Esophagus muscularis mucosa (tissue), 3 donors: ENCODE measurements around the gene PRR14.

Experiments
- CTCF ChIP-seq, 3 experiments: fragments of 200-600 bp in 2 of 3; fragments of 450-650 bp in 1 of 3; sonication (generic) in 2 of 3; IDR thresholded peaks; one replicate each; pipeline ENCODE4 v1.5.1; 2017 to 2019; ENCODE audit warnings: antibody characterized with exemption in 3 of 3, mild to moderate bottlenecking in 2 of 3, moderate library complexity in 1 of 3
- POLR2A ChIP-seq: fragments of 450-650 bp; IDR thresholded peaks from one replicate; pipeline ENCODE4 v1.6.1; 2017; ENCODE audit warnings: antibody characterized with exemption, moderate library complexity, mild to moderate bottlenecking, low read depth
- POLR2AphosphoS5 ChIP-seq, 2 donors: sonication (generic); formaldehyde crosslinking; IDR thresholded peaks; one replicate each; pipeline ENCODE4 v1.6.1; 2017; ENCODE audit warnings: antibody characterized with exemption in 2 of 2

GRCh38 chr16:30698816-30699614 is 48.3 kb downstream of the PRR14 start, which contains the start of gene SRCAP:
- TF ChIP-seq POLR2AphosphoS5 (IDR thresholded peaks at IDR 0.05) (peak; percentile 25 to 63), POLR2A (no peak), CTCF (IDR thresholded peaks at IDR 0.05) (peak in 1 of 3 experiments; percentile 4)
